ENCODE results near the gene SERPINB11.

SERPINB11 gene

GRCh38 chr18:63763831-63764600, 61.3 kb downstream of the SERPINB11 start:
- no peak for DNase-seq (ENCODE audit: low spot score)
- in situ Hi-C loops (cut with MboI; ENCODE audit: low sequenced_read_pairs, unreplicated experiment) = no loop called here
- TF ChIP-seq, protein P1, sequence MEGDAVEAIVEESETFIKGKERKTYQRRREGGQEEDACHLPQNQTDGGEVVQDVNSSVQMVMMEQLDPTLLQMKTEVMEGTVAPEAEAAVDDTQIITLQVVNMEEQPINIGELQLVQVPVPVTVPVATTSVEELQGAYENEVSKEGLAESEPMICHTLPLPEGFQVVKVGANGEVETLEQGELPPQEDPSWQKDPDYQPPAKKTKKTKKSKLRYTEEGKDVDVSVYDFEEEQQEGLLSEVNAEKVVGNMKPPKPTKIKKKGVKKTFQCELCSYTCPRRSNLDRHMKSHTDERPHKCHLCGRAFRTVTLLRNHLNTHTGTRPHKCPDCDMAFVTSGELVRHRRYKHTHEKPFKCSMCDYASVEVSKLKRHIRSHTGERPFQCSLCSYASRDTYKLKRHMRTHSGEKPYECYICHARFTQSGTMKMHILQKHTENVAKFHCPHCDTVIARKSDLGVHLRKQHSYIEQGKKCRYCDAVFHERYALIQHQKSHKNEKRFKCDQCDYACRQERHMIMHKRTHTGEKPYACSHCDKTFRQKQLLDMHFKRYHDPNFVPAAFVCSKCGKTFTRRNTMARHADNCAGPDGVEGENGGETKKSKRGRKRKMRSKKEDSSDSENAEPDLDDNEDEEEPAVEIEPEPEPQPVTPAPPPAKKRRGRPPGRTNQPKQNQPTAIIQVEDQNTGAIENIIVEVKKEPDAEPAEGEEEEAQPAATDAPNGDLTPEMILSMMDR (IDR thresholded peaks at IDR 0.05; ENCODE audit: borderline replicate concordance, control extremely low read depth, extremely low read depth, insufficient read depth, missing control alignments) = no peak

GRCh38 chr18:63765837-63766236, 63.1 kb downstream of the SERPINB11 start:
- TF ChIP-seq, protein P1 (IDR thresholded peaks at IDR 0.05; ENCODE audit: borderline replicate concordance, control extremely low read depth, extremely low read depth, insufficient read depth, missing control alignments) = no peak
- in situ Hi-C loops (cut with MboI; ENCODE audit: low sequenced_read_pairs, unreplicated experiment) = no loop called here
- DNase-seq (ENCODE audit: low spot score) = no peak
